Right cardiac atrium (tissue), 5 donors: Measurements from ENCODE around the gene MRPL36. TPM values are rescaled to one million over a fixed set of nuclear protein-coding genes. Genes with fewer than 3 reads are reported as not detected.

Experiments used
- ATAC-seq, 2 donors: fragments of 200-7000 bp; cut with Tn5 transposase; one replicate each; pipeline versions ENCODE4 v1.8.0 to v1.9.1; 2020; ENCODE audit warnings: moderate library complexity in 2 of 2, mild to moderate bottlenecking in 1 of 2
- DNase-seq, 3 donors: peaks; one replicate each; pipeline ENCODE4 v3.0.0-alpha.2; 2020
- H3K27ac ChIP-seq: one replicate; pipeline ENCODE4 v1.5.1; 2013; ENCODE audit warnings: mild to moderate bottlenecking, low read length, control low read depth, moderate library complexity
- H3K27me3 ChIP-seq: one replicate; pipeline ENCODE4 v1.6.1; 2013; ENCODE audit not compliant: control insufficient read depth, insufficient read depth
- H3K4me1 ChIP-seq: one replicate; pipeline ENCODE4 v1.6.1; 2013; ENCODE audit warnings: low read length; ENCODE audit not compliant: control insufficient read depth, insufficient read depth
- H3K4me3 ChIP-seq: one replicate; pipeline ENCODE4 v1.5.1; 2013; ENCODE audit warnings: low read length, control low read depth
- H3K9me3 ChIP-seq: one replicate; pipeline ENCODE4 v1.6.1; 2013; ENCODE audit warnings: low read length; ENCODE audit not compliant: control insufficient read depth
- WGBS: extraction: QIAGEN DNeasy Blood & Tissue Kit; methylation state at CpG from one replicate; pipeline ENCODE4 v1.1.7; 2013; 5-methylcytosine and 5-hydroxymethylcytosine counted together
- intact Hi-C, 4 donors: fragments of 100-400 bp; cut with DNase I; formaldehyde crosslinking; loops; one replicate each; pipeline versions ENCODE4 v1.11.0 to v1.14.0; 2022 to 2023
- polyA plus RNA-seq: library from polyadenylated mRNA; stranded (reverse); fragments of 200-250 nt; gene quantifications from one replicate; pipeline ENCODE4 v1.2.3, GENCODE V29; 2013
- total RNA-seq, 4 donors: library from RNA; stranded (reverse); fragmentation: NEBNext Ultra II Directional; extraction: Animal tissue kit (Norgen Biotek cat#: 25700); gene quantifications; one replicate each; pipeline ENCODE4 v1.2.1, GENCODE V29; 2021
- donor health status: healthy with polysubstance abuse.
- donor health status: DM: no; HTN: yes; CAD: no.
- donor health status: DM: no; HTN: no; CAD: no.
- donor health status: DM: no; HTN: yes; CAD: no; lungs with severe emphysema.
- donor health status: DM: yes; HTN: yes; CAD: no.

MRPL36 gene
- total and polyA plus RNA-seq, 5 donors = 40.8 to 104 (median 48.1) TPM

- intact Hi-C loops = loop anchor here in 3 of 4 donors (10.0 kb wide), 2 partner anchors 267 to 387 kb away; no protein-coding TSS in a partner anchor
- DNase-seq (peak in 2 of 3 donors; percentile 28 to 44), ATAC-seq (no peak)
- H3K9me3 ChIP-seq = no peaks in the 10 kb centered on the region
- 71% methylated on average over 16 of the region's 16 CpGs for WGBS
- H3K27me3 ChIP-seq = no peaks in the 10 kb centered on the region
- H3K4me3 ChIP-seq = no peak overlapping the region
- no peaks in the 10 kb centered on the region for H3K4me1 ChIP-seq
- no peak overlapping the region for H3K27ac ChIP-seq
Measured at GRCh38 chr5:1767524-1768282, 31.9 kb downstream of the MRPL36 start.

- 91% methylated on average over 3 of the region's 3 CpGs for WGBS
- H3K9me3 ChIP-seq = no peaks in the 10 kb centered on the region
- no peak for ATAC-seq
- intact Hi-C loops = loop anchor here in 3 of 4 donors (10.0 kb wide), 2 partner anchors 269 to 389 kb away; no protein-coding TSS in a partner anchor
- H3K27ac ChIP-seq = no peak overlapping the region
- H3K4me1 ChIP-seq = no peaks in the 10 kb centered on the region
- no peak overlapping the region for H3K4me3 ChIP-seq
- DNase-seq = no peak
- H3K27me3 ChIP-seq = no peaks in the 10 kb centered on the region
Measured at GRCh38 chr5:1765880-1766235, 33.8 kb downstream of the MRPL36 start.

- WGBS = 87% methylated on average over 15 of the region's 15 CpGs
- Histone ChIP-seq H3K27me3 (no peaks in the 10 kb centered on the region), H3K27ac (no peak overlapping the region), H3K4me3 (no peak overlapping the region), H3K4me1 (no peaks in the 10 kb centered on the region), H3K9me3 (no peaks in the 10 kb centered on the region)
- intact Hi-C loops = loop anchor here in 3 of 4 donors (10.0 kb wide), 2 partner anchors 269 to 389 kb away; no protein-coding TSS in a partner anchor
- no peak for ATAC-seq
- DNase-seq = no peak
Measured at GRCh38 chr5:1765141-1765879, 34.3 kb downstream of the MRPL36 start.

GRCh38 chr5:1764606-1764960, 35.1 kb downstream of the MRPL36 start:
- H3K27ac ChIP-seq = no peak overlapping the region
- DNase-seq (peak in 1 of 3 donors; percentile 26), ATAC-seq (no peak)
- H3K27me3 ChIP-seq = no peaks in the 10 kb centered on the region
- H3K4me3 ChIP-seq = no peak overlapping the region
- 83% methylated on average over 11 of the region's 11 CpGs for WGBS
- no peaks in the 10 kb centered on the region for H3K9me3 ChIP-seq
- no peaks in the 10 kb centered on the region for H3K4me1 ChIP-seq
- intact Hi-C loops = loop anchor here in 3 of 4 donors (10.0 kb wide), 2 partner anchors 270 to 390 kb away; no protein-coding TSS in a partner anchor

- WGBS = 80% methylated on average over 32 of the region's 32 CpGs
- H3K4me3 ChIP-seq = no peak overlapping the region
- no peaks in the 10 kb centered on the region for H3K9me3 ChIP-seq
- DNase-seq (peak in 1 of 3 donors; percentile 27), ATAC-seq (no peak)
- H3K27me3 ChIP-seq = no peaks in the 10 kb centered on the region
- H3K27ac ChIP-seq = no peak overlapping the region
- no peaks in the 10 kb centered on the region for H3K4me1 ChIP-seq
- intact Hi-C loops = loop anchor here in 3 of 4 donors (10.0 kb wide), 2 partner anchors 271 to 391 kb away; no protein-coding TSS in a partner anchor
Measured at GRCh38 chr5:1763960-1764605, 35.6 kb downstream of the MRPL36 start.

- no peaks in the 10 kb centered on the region for H3K27me3 ChIP-seq
Measured at GRCh38 chr5:1763548-1763911, 36.1 kb downstream of the MRPL36 start.

GRCh38 chr5:1762883-1763547, 36.6 kb downstream of the MRPL36 start:
- DNase-seq = peak in 1 of 3 donors; percentile 10
- 74% methylated on average over 13 of the region's 13 CpGs for WGBS
- Histone ChIP-seq H3K27ac (no peak overlapping the region), H3K27me3 (no peaks in the 10 kb centered on the region), H3K9me3 (no peaks in the 10 kb centered on the region), H3K4me1 (no peaks in the 10 kb centered on the region), H3K4me3 (no peak overlapping the region)
- intact Hi-C loops = loop anchor here in 3 of 4 donors (10.0 kb wide), 2 partner anchors 272 to 392 kb away; no protein-coding TSS in a partner anchor
- no peak for ATAC-seq

More at GRCh38 chr5:1763548-1763911, 36.1 kb downstream of the MRPL36 start:
- ATAC-seq (peak; percentile 62 to 70), DNase-seq (peak in 2 of 3 donors; percentile 56 to 70)
- H3K27ac ChIP-seq = no peak overlapping the region
- no peaks in the 10 kb centered on the region for H3K9me3 ChIP-seq
- H3K4me3 ChIP-seq = no peak overlapping the region
- H3K4me1 ChIP-seq = no peaks in the 10 kb centered on the region
- intact Hi-C loops = loop anchor here in 3 of 4 donors (10.0 kb wide), 2 partner anchors 271 to 391 kb away; no protein-coding TSS in a partner anchor
- WGBS = 27% methylated on average over 15 of the region's 15 CpGs

GRCh38 chr5:1762121-1762882, 37.3 kb downstream of the MRPL36 start:
- Histone ChIP-seq H3K27ac (no peak overlapping the region), H3K9me3 (no peaks in the 10 kb centered on the region), H3K4me1 (no peaks in the 10 kb centered on the region), H3K27me3 (no peaks in the 10 kb centered on the region), H3K4me3 (no peak overlapping the region)
- intact Hi-C loops = loop anchor here in 3 of 4 donors (10.0 kb wide), 2 partner anchors 272 to 392 kb away; no protein-coding TSS in a partner anchor
- ATAC-seq (no peak), DNase-seq (peak in 1 of 3 donors; percentile 27)
- WGBS = 79% methylated on average over 25 of the region's 25 CpGs

GRCh38 chr5:1761453-1761755, 38.2 kb downstream of the MRPL36 start:
- no peaks in the 10 kb centered on the region for H3K4me1 ChIP-seq
- H3K27ac ChIP-seq = no peak overlapping the region
- no peaks in the 10 kb centered on the region for H3K27me3 ChIP-seq
- DNase-seq (no peak), ATAC-seq (no peak)
- WGBS = 75% methylated on average over 11 of the region's 11 CpGs
- no peaks in the 10 kb centered on the region for H3K9me3 ChIP-seq
- intact Hi-C loops = loop anchor here in 3 of 4 donors (10.0 kb wide), 2 partner anchors 273 to 393 kb away; no protein-coding TSS in a partner anchor
- H3K4me3 ChIP-seq = no peak overlapping the region
